ENCODE measurements around the gene VEZT.

GRCh38 chr12:95337146-95337545, 119.5 kb downstream of the VEZT start:
- TF ChIP-seq CTCF (conservative IDR thresholded peaks at IDR 0.05; ENCODE audit: low read depth, low read length) (no peak), EZH2 (IDR thresholded peaks at IDR 0.05; ENCODE audit: borderline replicate concordance, low read depth, low read length, poor library complexity, severe bottlenecking) (no peak)

Measured in A673 (cell line).